HepG2 (cell line): ENCODE data around the gene PATZ1. TPM values are rescaled to one million over a fixed set of nuclear protein-coding genes. Genes with fewer than 3 reads are reported as not detected.

ENCODE experiments used
- ARNT2 ChIP-seq: sonication (generic); formaldehyde crosslinking; IDR thresholded peaks from 2 replicates; pipeline ENCODE4 v1.8.0; 2022; ENCODE audit warnings: mild to moderate bottlenecking, low read depth, missing genetic modification reagents, moderate library complexity
- ATF6 ChIP-seq: sonication (generic); formaldehyde crosslinking; conservative IDR thresholded peaks from 2 replicates; pipeline ENCODE4 v1.4.0; 2020; ENCODE audit warnings: missing genetic modification reagents
- BORCS8-MEF2B ChIP-seq: sonication (generic); formaldehyde crosslinking; IDR thresholded peaks from 2 replicates; pipeline ENCODE4 v1.8.0; 2022; ENCODE audit warnings: mild to moderate bottlenecking, missing genetic modification reagents
- CENPX ChIP-seq: sonication (generic); formaldehyde crosslinking; IDR thresholded peaks from 2 replicates; pipeline ENCODE4 v1.9.0; 2021; ENCODE audit warnings: mild to moderate bottlenecking, missing genetic modification reagents, moderate library complexity
- EP300 ChIP-seq, 3 experiments: sonication (generic) in 1 of 3; formaldehyde crosslinking in 1 of 3; IDR thresholded peaks; 2 replicates each; pipeline versions ENCODE4 v1.5.1 to v1.6.1; 2011 to 2020; ENCODE audit warnings: low read depth in 2 of 3, low read length in 2 of 3, borderline replicate concordance in 1 of 3, improper control_type of control experiment in 1 of 3, mild to moderate bottlenecking in 1 of 3, missing genetic modification reagents in 1 of 3, moderate library complexity in 1 of 3
- HOXD1 ChIP-seq: sonication (generic); formaldehyde crosslinking; IDR thresholded peaks from 2 replicates; pipeline ENCODE4 v1.5.0; 2020; ENCODE audit warnings: missing genetic modification reagents
- JUND ChIP-seq: sonication (generic); formaldehyde crosslinking; IDR thresholded peaks from 2 replicates; pipeline ENCODE4 v1.8.0; 2022; ENCODE audit warnings: mild to moderate bottlenecking, missing genetic modification reagents
- KAT7 ChIP-seq: IDR thresholded peaks from 2 replicates; pipeline ENCODE4 v1.6.1; 2018; ENCODE audit warnings: borderline replicate concordance, missing compliant biosample characterization
- MTF1 ChIP-seq: sonication (generic); formaldehyde crosslinking; IDR thresholded peaks from 2 replicates; pipeline ENCODE4 v1.5.0; 2020; ENCODE audit warnings: missing genetic modification reagents
- NR3C1 ChIP-seq: sonication (generic); formaldehyde crosslinking; IDR thresholded peaks from 2 replicates; pipeline ENCODE4 v1.4.0; 2020; ENCODE audit warnings: missing genetic modification reagents
- NRL ChIP-seq: sonication (generic); formaldehyde crosslinking; IDR thresholded peaks from 2 replicates; pipeline ENCODE4 v1.5.0; 2020; ENCODE audit warnings: missing genetic modification reagents, mild to moderate bottlenecking, moderate library complexity, borderline replicate concordance
- RBM22 ChIP-seq: fragments of 200-400 bp; formaldehyde crosslinking; optimal IDR thresholded peaks from 2 replicates; pipeline ENCODE3; 2017; ENCODE audit warnings: mild to moderate bottlenecking, low read length, moderate library complexity
- RFX5 ChIP-seq: IDR thresholded peaks from 2 replicates; pipeline ENCODE4 v1.6.1; 2011; ENCODE audit warnings: low read depth, low read length, improper control_type of control experiment
- STAT5B ChIP-seq: sonication (generic); formaldehyde crosslinking; IDR thresholded peaks from 2 replicates; pipeline ENCODE4 v1.4.0; 2020; ENCODE audit warnings: missing genetic modification reagents
- THYN1 ChIP-seq: sonication (generic); formaldehyde crosslinking; IDR thresholded peaks from 2 replicates; pipeline ENCODE4 v1.8.1; 2023; ENCODE audit warnings: low read depth, mild to moderate bottlenecking, moderate library complexity, missing genetic modification reagents, borderline replicate concordance
- ZNF143 ChIP-seq: sonication (generic); formaldehyde crosslinking; IDR thresholded peaks from 2 replicates; pipeline ENCODE4 v1.4.0; 2020; ENCODE audit warnings: missing genetic modification reagents
- ZNF17 ChIP-seq: sonication (generic); formaldehyde crosslinking; IDR thresholded peaks from 2 replicates; pipeline ENCODE4 v1.5.0; 2020; ENCODE audit warnings: mild to moderate bottlenecking, missing genetic modification reagents
- ZNF484 ChIP-seq: sonication (generic); formaldehyde crosslinking; IDR thresholded peaks from 2 replicates; pipeline ENCODE4 v1.5.1; 2020; ENCODE audit warnings: mild to moderate bottlenecking, low read depth, missing genetic modification reagents, borderline replicate concordance
- ZNF616 ChIP-seq: sonication (generic); formaldehyde crosslinking; IDR thresholded peaks from 2 replicates; pipeline ENCODE4 v1.5.0; 2020; ENCODE audit warnings: low read depth, mild to moderate bottlenecking, missing genetic modification reagents
- ZNF687 ChIP-seq: sonication (generic); formaldehyde crosslinking; IDR thresholded peaks from 2 replicates; pipeline ENCODE4 v1.5.1; 2020; ENCODE audit warnings: mild to moderate bottlenecking, missing genetic modification reagents, moderate library complexity
- ZNF713 ChIP-seq: sonication (generic); formaldehyde crosslinking; IDR thresholded peaks from 2 replicates; pipeline ENCODE4 v1.4.0; 2020; ENCODE audit warnings: mild to moderate bottlenecking, missing genetic modification reagents
- ZNF773 ChIP-seq: sonication (generic); formaldehyde crosslinking; IDR thresholded peaks from 2 replicates; pipeline ENCODE4 v1.4.0; 2020; ENCODE audit warnings: missing genetic modification reagents, borderline replicate concordance
- ZSCAN20 ChIP-seq: sonication (generic); formaldehyde crosslinking; IDR thresholded peaks from 2 replicates; pipeline ENCODE4 v1.4.0; 2020; ENCODE audit warnings: missing genetic modification reagents, mild to moderate bottlenecking, borderline replicate concordance
- polyA plus RNA-seq, 8 experiments: library from polyadenylated mRNA; depleted of rRNA in 3 of 8; stranded (reverse) in 7 of 8; unstranded in 1 of 8; fragments of >200 nt; fragmentation: Illumina TruSeq in 4 of 8; extraction: Trizol in 4 of 8; gene quantifications; 2 replicates each; pipeline versions ENCODE4 v1.2.1 to v1.2.3, GENCODE V29; 2011 to 2016; ENCODE audit warnings: low read depth in 4 of 8, missing spikeins in 1 of 8, mixed read lengths in 1 of 8; ENCODE audit not compliant: insufficient read depth in 1 of 8
- total RNA-seq, 5 experiments: library from RNA; depleted of rRNA; stranded (reverse); fragments of >200 nt; fragmentation: Illumina TruSeq; extraction: Trizol; gene quantifications; 2 replicates each; pipeline ENCODE4 v1.2.3, GENCODE V29; 2016; ENCODE audit warnings: low read depth in 1 of 5
- TF ChIP-seq, protein P1 (sequence below): sonication (generic); formaldehyde crosslinking; IDR thresholded peaks from 2 replicates; pipeline ENCODE4 v1.8.1; 2023; ENCODE audit warnings: missing genetic modification reagents, mild to moderate bottlenecking, borderline replicate concordance

PATZ1 gene
- total and polyA plus RNA-seq, 2 of the 13 experiments (the other 11 are each of a cell fraction or from before 2014, with no cell fraction given) = 24.9 to 30.5 TPM

GRCh38 chr22:31347251-31348008, 1.3 kb upstream of the PATZ1 start (continued):
- TF ChIP-seq ZSCAN20 (CRISPR knock-in tag) = no peak
- TF ChIP-seq NRL (CRISPR knock-in tag) = no peak; the same call in 1 of the 2 replicates
- TF ChIP-seq ZNF484 (CRISPR knock-in tag) = no peak
- TF ChIP-seq CENPX (CRISPR knock-in tag) = no peak
- TF ChIP-seq RBM22 = no peak
- TF ChIP-seq NR3C1 (CRISPR knock-in tag) = no peak
- no peak for TF ChIP-seq ZNF616 (CRISPR knock-in tag)
- no peak for TF ChIP-seq ATF6 (CRISPR knock-in tag)
- no peak for TF ChIP-seq STAT5B (CRISPR knock-in tag)
- TF ChIP-seq ZNF687 (CRISPR knock-in tag) = peak; percentile 88
- TF ChIP-seq ZNF143 (CRISPR knock-in tag) = peak; percentile 82
- TF ChIP-seq THYN1 (CRISPR knock-in tag) = no peak
- no peak for TF ChIP-seq JUND (CRISPR knock-in tag)
- TF ChIP-seq ZNF713 (CRISPR knock-in tag) = no peak
- no peak for TF ChIP-seq EP300 (IDR thresholded peaks at IDR 0.05; ENCODE audit: low read depth in 2 of 2, low read length in 2 of 2)
- no peak for TF ChIP-seq EP300 (CRISPR knock-in tag; IDR thresholded peaks at IDR 0.05; ENCODE audit: borderline replicate concordance)
- no peak for TF ChIP-seq MTF1 (CRISPR knock-in tag)
- TF ChIP-seq ZNF17 = no peak
- TF ChIP-seq ZNF773 (CRISPR knock-in tag) = no peak
- TF ChIP-seq RFX5 = no peak
- no peak; the same call in 1 of the 2 replicates for TF ChIP-seq KAT7 (CRISPR knock-in tag)
- TF ChIP-seq ARNT2 (CRISPR knock-in tag) = 0 out of 2 replicates have a peak, but pooled peaks have one; percentile 32
- TF ChIP-seq HOXD1 (CRISPR knock-in tag) = no peak
- TF ChIP-seq, protein P1, sequence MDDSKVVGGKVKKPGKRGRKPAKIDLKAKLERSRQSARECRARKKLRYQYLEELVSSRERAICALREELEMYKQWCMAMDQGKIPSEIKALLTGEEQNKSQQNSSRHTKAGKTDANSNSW (CRISPR knock-in tag) = no peak; the same call in 1 of the 2 replicates
- peak; percentile 4; the same call in 1 of the 2 replicates for TF ChIP-seq BORCS8-MEF2B (CRISPR knock-in tag)
